Sigmoid colon (tissue), 7 donors: Measurements from ENCODE around the gene IL11. TPM values are rescaled to one million over a fixed set of nuclear protein-coding genes. Genes with fewer than 3 reads are reported as not detected.
A peak's percentile ranks its signal among the peaks of the same experiment; 100 is the strongest.

ENCODE experiments used
- DNase-seq: peaks from one replicate; pipeline ENCODE4 v3.0.0-alpha.2; 2019
- H3K27ac ChIP-seq, 4 donors: fragments of 200-600 bp; sonication (generic); one replicate each; pipeline ENCODE4 v1.5.1; 2016 to 2019; ENCODE audit warnings: mild to moderate bottlenecking in 1 of 4
- H3K27me3 ChIP-seq, 3 donors: fragments of 200-600 bp; sonication (generic); one replicate each; pipeline ENCODE4 v1.5.1; 2019; ENCODE audit warnings: mild to moderate bottlenecking in 1 of 3
- H3K36me3 ChIP-seq, 4 donors: fragments of 200-600 bp; sonication (generic); one replicate each; pipeline ENCODE4 v1.5.1; 2016 to 2019
- H3K4me1 ChIP-seq, 4 donors: fragments of 200-600 bp; sonication (generic); one replicate each; pipeline ENCODE4 v1.5.1; 2017 to 2019
- H3K4me3 ChIP-seq, 4 donors: fragments of 200-600 bp; sonication (generic); one replicate each; pipeline ENCODE4 v1.5.1; 2017 to 2019; ENCODE audit warnings: mild to moderate bottlenecking in 2 of 4, moderate library complexity in 1 of 4
- H3K9me3 ChIP-seq, 4 donors: fragments of 200-600 bp in 3 of 4; sonication (generic) in 3 of 4; one replicate each; pipeline versions ENCODE4 v1.5.1 to v1.6.1; 2013 to 2019
- EP300 ChIP-seq, 4 donors: sonication (generic); formaldehyde crosslinking; IDR thresholded peaks; one replicate each; pipeline ENCODE4 v1.6.1; 2017; ENCODE audit warnings: antibody characterized with exemption in 4 of 4
- POLR2A ChIP-seq, 2 donors: fragments of 450-650 bp; IDR thresholded peaks; one replicate each; pipeline ENCODE4 v1.6.1; 2016; ENCODE audit warnings: antibody characterized with exemption in 2 of 2, mild to moderate bottlenecking in 2 of 2, moderate library complexity in 2 of 2
- POLR2AphosphoS5 ChIP-seq, 4 donors: sonication (generic); formaldehyde crosslinking; IDR thresholded peaks; one replicate each; pipeline ENCODE4 v1.6.1; 2017; ENCODE audit warnings: antibody characterized with exemption in 4 of 4
- WGBS, 2 donors: extraction: QIAGEN DNeasy Blood & Tissue Kit; methylation state at CpG; one replicate each; pipeline ENCODE4 v1.1.7; 2013; 5-methylcytosine and 5-hydroxymethylcytosine counted together
- intact Hi-C: fragments of 100-400 bp; cut with DNase I; formaldehyde crosslinking; loops from one replicate; pipeline ENCODE4 v1.15.1; 2023
- polyA plus RNA-seq, 3 donors: library from polyadenylated mRNA; stranded (reverse); fragments of 200-250 nt; gene quantifications; one replicate each; pipeline ENCODE4 v1.2.3, GENCODE V29; 2013
- total RNA-seq, 4 donors: library from RNA; depleted of rRNA; stranded (reverse); fragments of >200 nt; gene quantifications; one replicate each; pipeline ENCODE4 v1.1.0, GENCODE V29; 2016
- TF ChIP-seq, protein P1 (sequence below), 4 experiments: fragments of 450-650 bp in 3 of 4; fragments of 200-600 bp in 1 of 4; IDR thresholded peaks; one replicate each; pipeline ENCODE4 v1.5.1; 2016 to 2019; ENCODE audit warnings: antibody characterized with exemption in 4 of 4, mild to moderate bottlenecking in 3 of 4, moderate library complexity in 2 of 4
- donor health status: healthy with polysubstance abuse.
- donor health status: Bipolar disorder and iron deficiency.
- donor health status: healthy.

Gene IL11
- 1 to 10 TPM in 1 of 4 donors, under 1 TPM in 1, not detected in 2; 0.81 to 4.4 TPM for total RNA-seq
- polyA plus RNA-seq, result under 1 TPM in 1 of 3 donors, not detected in 2; 0.74 TPM

DNA sequence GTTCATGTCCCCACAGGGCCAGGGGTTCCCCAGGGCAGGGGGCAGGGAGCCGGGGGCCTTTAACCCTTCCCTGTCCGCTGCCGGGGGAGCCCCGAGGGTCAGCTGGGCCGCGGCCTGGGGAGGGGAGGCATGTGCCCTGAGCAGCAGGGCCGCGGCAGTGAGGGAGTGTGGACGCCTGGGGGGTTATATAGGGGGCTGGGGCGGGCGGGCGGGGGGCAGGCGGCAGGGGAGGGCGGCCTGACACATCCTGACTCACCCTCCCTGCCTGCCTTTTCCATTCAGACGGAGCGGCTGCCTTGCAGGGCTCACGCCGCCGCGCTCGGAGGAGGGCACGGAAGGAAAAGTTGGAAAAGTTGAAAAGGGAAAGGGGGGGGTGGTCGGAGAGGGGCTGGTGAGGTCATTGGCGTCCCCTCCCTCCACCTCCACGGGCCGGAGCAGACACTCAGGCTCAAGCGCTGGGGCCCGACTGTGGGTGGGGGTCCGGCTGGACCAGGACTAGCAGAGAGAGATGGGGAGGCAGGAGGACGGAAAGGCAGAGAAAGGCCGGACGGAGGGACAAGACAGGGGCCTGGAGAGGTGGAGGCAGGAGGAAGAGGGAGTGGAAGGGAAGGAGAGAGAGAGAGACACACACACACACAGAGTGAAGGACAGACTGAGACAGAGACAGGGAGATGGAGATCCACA lies at the start of gene IL11:
Gene IL11 (minus strand): TSS at position 159 of the 684 bp plus-strand sequence. CDS start 153 bp downstream, at position 6.
- peaks cover 0 to 27% (median 23%) of the 10 kb centered on the region in 4 donors for H3K4me1 ChIP-seq
- H3K36me3 ChIP-seq, result no peaks in the 10 kb centered on the region
- peaks cover 58 to 85% (median 77%) of the 10 kb centered on the region in 3 donors for H3K27me3 ChIP-seq
- TF ChIP-seq, protein P1, sequence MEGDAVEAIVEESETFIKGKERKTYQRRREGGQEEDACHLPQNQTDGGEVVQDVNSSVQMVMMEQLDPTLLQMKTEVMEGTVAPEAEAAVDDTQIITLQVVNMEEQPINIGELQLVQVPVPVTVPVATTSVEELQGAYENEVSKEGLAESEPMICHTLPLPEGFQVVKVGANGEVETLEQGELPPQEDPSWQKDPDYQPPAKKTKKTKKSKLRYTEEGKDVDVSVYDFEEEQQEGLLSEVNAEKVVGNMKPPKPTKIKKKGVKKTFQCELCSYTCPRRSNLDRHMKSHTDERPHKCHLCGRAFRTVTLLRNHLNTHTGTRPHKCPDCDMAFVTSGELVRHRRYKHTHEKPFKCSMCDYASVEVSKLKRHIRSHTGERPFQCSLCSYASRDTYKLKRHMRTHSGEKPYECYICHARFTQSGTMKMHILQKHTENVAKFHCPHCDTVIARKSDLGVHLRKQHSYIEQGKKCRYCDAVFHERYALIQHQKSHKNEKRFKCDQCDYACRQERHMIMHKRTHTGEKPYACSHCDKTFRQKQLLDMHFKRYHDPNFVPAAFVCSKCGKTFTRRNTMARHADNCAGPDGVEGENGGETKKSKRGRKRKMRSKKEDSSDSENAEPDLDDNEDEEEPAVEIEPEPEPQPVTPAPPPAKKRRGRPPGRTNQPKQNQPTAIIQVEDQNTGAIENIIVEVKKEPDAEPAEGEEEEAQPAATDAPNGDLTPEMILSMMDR (IDR thresholded peaks at IDR 0.05), result no peak
- no peak for TF ChIP-seq EP300 (IDR thresholded peaks at IDR 0.05)
- no peak for TF ChIP-seq POLR2AphosphoS5 (IDR thresholded peaks at IDR 0.05)
- TF ChIP-seq POLR2A (IDR thresholded peaks at IDR 0.05), result no peak
- DNase-seq, result no peak
- no peaks in the 10 kb centered on the region for H3K9me3 ChIP-seq
- WGBS, 2 donors, result 7 to 10% methylated on average over 32 of the region's 32 CpGs
- H3K4me3 ChIP-seq, result peak within 1 kb of the TSS in 2 of 4 donors; percentile 37 to 38
- intact Hi-C loops, result no loop called here
- peak within 1 kb of the TSS in 1 of 4 donors; percentile 31 for H3K27ac ChIP-seq

DNA sequence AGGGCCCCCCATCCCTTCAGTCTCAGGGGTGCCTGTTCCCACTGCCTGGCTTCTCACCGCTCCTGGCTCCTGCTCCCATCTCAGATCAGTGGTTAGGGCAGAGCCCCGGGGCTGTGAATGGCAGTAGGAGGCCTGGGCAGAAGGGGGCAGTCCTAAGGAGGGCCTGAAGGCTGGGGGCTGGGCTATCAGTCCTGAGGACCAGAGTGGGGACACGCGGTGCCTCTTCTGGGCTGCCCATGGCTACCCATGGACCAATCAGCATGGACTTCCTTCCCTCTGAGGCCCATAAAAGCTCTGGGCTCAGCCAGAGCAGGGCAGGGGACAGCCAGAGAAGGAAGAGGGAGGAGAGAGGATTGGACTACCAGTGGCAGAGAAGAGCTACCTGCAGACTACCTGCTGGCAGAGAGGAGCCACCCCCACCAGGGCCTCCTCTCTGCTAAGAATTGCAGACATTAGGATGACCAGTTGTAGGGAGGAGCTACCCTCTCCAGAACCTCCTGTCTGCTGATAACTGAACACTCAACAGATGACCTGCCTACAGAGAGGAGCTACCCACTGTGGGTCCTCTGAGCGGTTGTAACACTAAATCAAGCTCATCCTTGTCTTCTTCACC lies 49.5 kb upstream of the IL11 start:
- no peak for DNase-seq
- intact Hi-C loops, result loop anchor here (10.0 kb wide), 1 partner anchor 275 kb away; the partner anchor contains the start of gene TNNT1
- H3K27me3 ChIP-seq, result peaks cover 0 to 24% (median 9%) of the 10 kb centered on the region in 3 donors
- TF ChIP-seq POLR2AphosphoS5 (IDR thresholded peaks at IDR 0.05) (no peak), EP300 (IDR thresholded peaks at IDR 0.05) (no peak), POLR2A (IDR thresholded peaks at IDR 0.05) (no peak)
- TF ChIP-seq, protein P1 (IDR thresholded peaks at IDR 0.05), result no peak
- no peaks in the 10 kb centered on the region for H3K36me3 ChIP-seq
- no peak overlapping the region for H3K4me3 ChIP-seq
- no peaks in the 10 kb centered on the region for H3K4me1 ChIP-seq
- 66 to 82% methylated on average over 5 of the region's 5 CpGs for WGBS, 2 donors
- no peaks in the 10 kb centered on the region for H3K9me3 ChIP-seq
- H3K27ac ChIP-seq, result no peak overlapping the region

DNA sequence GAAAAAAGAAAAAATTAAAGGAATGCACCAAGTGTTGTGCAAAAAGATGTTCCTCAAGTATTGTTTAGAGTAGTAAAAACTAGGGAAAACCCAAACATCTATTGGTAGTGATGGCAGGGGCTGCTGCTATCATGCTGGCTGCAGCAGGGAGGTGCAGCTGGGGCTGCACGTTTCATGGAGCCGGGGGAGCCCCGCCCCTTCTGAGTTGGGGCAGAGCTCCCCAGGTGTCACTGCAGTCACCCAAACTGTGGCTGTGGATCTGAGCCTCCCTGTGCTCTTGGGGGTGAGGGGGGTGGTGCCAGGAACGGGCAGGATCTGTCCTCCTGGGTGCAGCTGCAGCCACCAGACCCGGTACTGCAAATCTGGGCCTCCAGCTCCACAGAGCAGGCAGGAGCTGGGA lies 48.8 kb upstream of the IL11 start:
- no peaks in the 10 kb centered on the region for H3K4me1 ChIP-seq
- no peak overlapping the region for H3K27ac ChIP-seq
- H3K27me3 ChIP-seq, result peaks cover 0 to 18% (median 3%) of the 10 kb centered on the region in 3 donors
- no peak overlapping the region for H3K4me3 ChIP-seq
- 51 to 58% methylated on average over 5 of the region's 5 CpGs for WGBS, 2 donors
- no peaks in the 10 kb centered on the region for H3K36me3 ChIP-seq
- intact Hi-C loops, result loop anchor here (10.0 kb wide), 1 partner anchor 274 kb away; the partner anchor contains the start of gene TNNT1
- TF ChIP-seq POLR2A (IDR thresholded peaks at IDR 0.05) (no peak), EP300 (IDR thresholded peaks at IDR 0.05) (no peak), POLR2AphosphoS5 (IDR thresholded peaks at IDR 0.05) (no peak)
- TF ChIP-seq, protein P1 (IDR thresholded peaks at IDR 0.05), result no peak
- no peaks in the 10 kb centered on the region for H3K9me3 ChIP-seq
- no peak for DNase-seq

DNA sequence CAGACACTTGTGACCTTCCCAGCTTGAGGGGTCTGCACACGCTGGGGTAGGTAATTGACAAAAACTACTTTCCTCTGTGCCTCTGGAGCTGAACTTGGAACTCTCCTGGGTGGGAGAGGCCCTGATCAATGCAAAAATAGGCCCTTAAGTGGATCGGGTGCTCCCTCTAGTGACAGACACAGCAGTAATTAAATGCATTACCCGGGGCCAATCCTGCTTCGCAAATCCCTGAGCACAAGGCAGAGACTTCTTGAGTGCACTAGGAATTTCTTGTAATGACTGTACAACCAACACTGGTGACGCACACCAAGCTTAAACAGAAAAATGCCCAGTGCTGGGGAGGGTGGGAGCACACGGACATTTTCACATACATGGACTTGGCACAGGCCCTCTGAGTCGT lies 47.9 kb upstream of the IL11 start:
- WGBS, 2 donors, result 6 to 27% methylated on average over 7 of the region's 7 CpGs
- DNase-seq, result no peak
- intact Hi-C loops, result loop anchor here (10.0 kb wide), 1 partner anchor 273 kb away; the partner anchor contains the start of gene TNNT1
- no peaks in the 10 kb centered on the region for H3K36me3 ChIP-seq
- no peaks in the 10 kb centered on the region for H3K4me1 ChIP-seq
- no peaks in the 10 kb centered on the region for H3K9me3 ChIP-seq
- TF ChIP-seq POLR2A (IDR thresholded peaks at IDR 0.05), result no peak
- TF ChIP-seq, protein P1 (IDR thresholded peaks at IDR 0.05), result peak; percentile 8 to 53 (median 42)
- no peak for TF ChIP-seq EP300 (IDR thresholded peaks at IDR 0.05)
- TF ChIP-seq POLR2AphosphoS5 (IDR thresholded peaks at IDR 0.05), result no peak
- peaks cover 0 to 12% (median 0%) of the 10 kb centered on the region in 3 donors for H3K27me3 ChIP-seq
- no peak overlapping the region for H3K4me3 ChIP-seq
- H3K27ac ChIP-seq, result no peak overlapping the region
